HG03159 (cell line): ENCODE measurements around the gene TIGD1.

Source experiments
- ATAC-seq: cut with Tn5 transposase; IDR thresholded peaks from one replicate; pipeline ENCODE4 v1.9.1; 2021; ENCODE audit warnings: mild to moderate bottlenecking, moderate library complexity; ENCODE audit not compliant: unreplicated experiment

Gene TIGD1

DNA sequence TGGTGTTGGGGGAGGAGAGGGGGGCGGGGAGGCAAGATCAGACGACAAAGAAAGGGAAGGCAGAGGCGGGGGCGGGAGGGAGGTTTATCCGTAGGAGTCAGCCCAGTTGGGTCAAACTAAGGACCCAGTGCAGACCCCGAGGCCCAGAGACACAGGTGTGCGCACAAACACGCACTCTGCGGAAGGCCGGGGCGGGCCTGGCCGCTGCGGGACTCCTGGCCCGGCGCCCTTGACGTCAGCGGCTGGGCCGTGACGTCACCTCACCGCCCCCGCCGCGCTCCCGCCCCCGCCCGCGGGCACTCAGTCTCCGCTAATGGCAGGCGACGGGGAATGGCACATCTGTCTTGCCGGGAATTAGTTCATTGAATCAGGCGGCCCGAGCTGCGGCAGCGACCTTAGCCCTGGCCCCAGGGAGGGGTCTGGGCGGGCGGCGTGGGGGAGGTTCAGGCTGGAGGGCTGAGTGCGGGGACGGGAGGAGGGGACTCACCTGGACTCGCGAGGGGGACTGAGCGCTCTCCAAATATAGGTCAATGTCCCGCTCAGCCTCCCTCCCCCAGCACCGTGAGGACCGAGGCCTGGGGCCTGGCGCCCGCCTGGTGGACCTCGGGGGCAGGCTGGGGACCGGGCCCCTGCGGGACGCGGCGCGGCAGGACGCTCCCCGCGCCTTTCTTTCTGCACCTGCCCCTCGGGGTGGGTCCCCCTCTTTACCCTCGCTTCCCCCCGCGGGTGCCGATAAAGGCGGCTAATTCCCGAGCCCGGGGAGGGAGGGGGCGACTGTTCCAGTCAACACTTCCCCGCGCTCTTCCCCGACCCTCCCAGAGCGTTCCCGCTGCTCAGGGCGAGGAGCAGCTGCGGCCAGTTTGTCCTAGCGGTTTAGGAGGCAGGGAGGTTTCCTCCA is 47.2 kb downstream of the TIGD1 start:
- no peak for ATAC-seq

DNA sequence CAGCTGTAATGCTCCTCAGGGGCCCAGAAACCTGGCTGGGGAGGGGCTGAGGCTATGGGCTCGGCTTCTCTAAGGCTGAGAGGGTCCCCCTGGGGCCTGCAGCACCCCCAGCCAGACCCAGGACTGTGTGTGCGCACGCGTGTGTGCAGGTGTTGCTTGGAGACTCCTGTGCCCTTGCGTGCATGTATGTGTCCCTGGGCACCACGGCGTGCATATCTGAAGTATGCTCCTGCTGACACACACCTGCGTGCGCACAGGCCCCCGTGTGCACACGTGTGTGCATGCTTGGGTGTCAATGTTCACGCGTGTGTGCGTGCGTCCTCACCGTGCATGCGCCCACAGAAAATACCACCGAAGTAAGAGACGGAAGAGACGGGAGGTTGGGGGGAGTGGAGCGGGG is 47.8 kb downstream of the TIGD1 start:
- no peak for ATAC-seq

DNA sequence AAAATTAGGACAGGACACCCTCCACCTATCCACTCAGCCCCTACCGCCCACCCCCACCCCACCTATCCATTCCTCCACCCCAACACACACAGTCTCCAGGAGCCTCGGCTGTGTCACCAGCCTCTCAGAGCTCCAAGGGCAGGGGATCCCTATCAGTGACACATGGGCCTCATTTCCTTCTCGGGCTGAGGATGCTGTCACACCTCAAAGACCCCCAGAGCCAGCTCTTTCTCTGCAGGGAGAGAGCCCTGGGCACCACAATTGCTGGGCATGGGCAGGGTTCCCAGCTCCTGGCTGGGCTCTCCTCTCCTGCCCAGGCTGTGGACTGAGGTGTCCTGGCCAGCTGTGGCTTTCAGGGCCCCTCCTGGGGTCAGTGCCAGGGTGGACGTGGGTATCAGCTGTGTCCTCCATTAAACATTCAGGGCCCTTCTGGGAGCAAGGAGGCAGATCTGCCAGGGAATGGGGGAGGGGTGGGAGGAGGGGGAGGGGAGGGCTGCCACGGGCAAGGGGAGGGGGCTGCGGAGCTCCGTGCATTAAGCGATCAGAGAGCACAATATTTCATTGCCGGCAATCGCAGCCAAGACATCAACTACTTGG is 48.5 kb downstream of the TIGD1 start:
- ATAC-seq = no peak

DNA sequence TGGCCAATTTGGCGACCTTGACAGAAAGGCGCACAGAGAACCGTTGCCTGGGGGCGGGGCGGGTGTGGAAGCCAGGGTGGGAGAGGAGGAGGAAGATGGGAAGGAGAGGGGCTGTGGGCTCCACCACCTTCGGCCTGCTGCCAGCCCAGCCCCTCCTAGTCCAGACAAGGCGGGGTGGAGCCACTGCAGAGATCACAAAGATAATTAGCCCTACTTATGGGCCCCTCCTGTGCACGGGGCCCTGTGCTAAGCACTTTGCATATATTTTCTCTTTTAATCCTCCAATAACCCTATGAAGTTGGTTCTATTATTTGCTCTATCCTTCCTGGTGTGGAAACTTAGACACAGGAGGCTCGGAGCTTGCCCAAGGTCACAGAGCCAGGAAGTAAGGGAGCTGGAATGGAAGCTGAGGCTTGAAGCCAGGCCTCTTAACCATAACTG is 49.0 kb downstream of the TIGD1 start:
- no peak for ATAC-seq

DNA sequence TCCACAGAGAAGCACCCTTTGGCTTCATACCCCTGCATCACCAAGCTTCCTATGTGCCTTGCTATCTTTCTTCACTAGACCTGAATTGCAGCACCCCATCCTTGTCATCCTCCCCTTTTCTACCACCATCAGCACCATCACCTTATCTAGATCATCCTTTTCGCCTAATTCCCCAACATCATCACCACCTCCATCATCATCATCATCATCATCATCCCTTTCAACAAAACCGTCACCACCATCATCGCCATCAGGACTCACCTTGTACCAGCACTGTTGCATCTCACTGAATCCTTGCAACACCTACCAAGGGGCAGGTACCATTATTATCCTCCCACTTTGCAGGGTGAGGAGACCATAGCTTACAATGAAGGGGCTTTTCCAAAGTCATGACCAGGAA is 51.9 kb downstream of the TIGD1 start:
- no peak for ATAC-seq
